ENCODE results near the gene CCDC12. TPM values are rescaled to one million over a fixed set of nuclear protein-coding genes. Genes with fewer than 3 reads are reported as not detected.
"Not testable (repeated sequence)": the region's sequence is repeated elsewhere in the genome, so short reads cannot be mapped to it uniquely, and the experiment has no call there.

CCDC12 gene
- total RNA-seq, 4 donors from 2014 or later = 4.1 to 92.0 (median 41.2) TPM

DNA sequence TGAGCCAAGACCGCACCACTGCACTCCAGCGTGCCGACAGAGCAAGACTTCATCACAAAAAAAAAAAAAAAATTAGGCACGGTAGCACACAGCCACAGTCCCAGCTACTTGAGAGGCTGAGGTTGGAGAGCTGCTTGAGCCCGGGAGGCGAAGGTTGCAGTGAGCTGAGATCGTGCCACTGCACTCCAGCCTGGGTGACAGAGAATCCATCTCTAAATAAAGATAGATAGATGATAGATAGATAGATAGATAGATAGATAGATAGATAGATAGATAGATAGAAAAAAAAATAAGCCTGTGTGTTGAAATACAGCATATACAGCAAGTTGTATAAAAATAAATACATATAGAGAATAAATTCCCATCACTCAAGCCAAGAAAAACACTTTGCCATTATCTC, 61.7 kb downstream of the CCDC12 start:
- intact Hi-C loops (cut with DNase I; ENCODE audit: low total_unique reads) = no loop called here
- H3K4me3 ChIP-seq = no peak overlapping the region
- peak in 1 of 2 donors; percentile 2 for DNase-seq
- TF ChIP-seq, protein P1, sequence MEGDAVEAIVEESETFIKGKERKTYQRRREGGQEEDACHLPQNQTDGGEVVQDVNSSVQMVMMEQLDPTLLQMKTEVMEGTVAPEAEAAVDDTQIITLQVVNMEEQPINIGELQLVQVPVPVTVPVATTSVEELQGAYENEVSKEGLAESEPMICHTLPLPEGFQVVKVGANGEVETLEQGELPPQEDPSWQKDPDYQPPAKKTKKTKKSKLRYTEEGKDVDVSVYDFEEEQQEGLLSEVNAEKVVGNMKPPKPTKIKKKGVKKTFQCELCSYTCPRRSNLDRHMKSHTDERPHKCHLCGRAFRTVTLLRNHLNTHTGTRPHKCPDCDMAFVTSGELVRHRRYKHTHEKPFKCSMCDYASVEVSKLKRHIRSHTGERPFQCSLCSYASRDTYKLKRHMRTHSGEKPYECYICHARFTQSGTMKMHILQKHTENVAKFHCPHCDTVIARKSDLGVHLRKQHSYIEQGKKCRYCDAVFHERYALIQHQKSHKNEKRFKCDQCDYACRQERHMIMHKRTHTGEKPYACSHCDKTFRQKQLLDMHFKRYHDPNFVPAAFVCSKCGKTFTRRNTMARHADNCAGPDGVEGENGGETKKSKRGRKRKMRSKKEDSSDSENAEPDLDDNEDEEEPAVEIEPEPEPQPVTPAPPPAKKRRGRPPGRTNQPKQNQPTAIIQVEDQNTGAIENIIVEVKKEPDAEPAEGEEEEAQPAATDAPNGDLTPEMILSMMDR (IDR thresholded peaks at IDR 0.05) = no peak
- TF ChIP-seq POLR2A (IDR thresholded peaks at IDR 0.05) = no peak
- no peaks in the 10 kb centered on the region for H3K4me1 ChIP-seq
- H3K36me3 ChIP-seq = no peaks in the 10 kb centered on the region
- H3K27ac ChIP-seq = no peak overlapping the region
- no peaks in the 10 kb centered on the region for H3K27me3 ChIP-seq
- no peaks in the 10 kb centered on the region for H3K9me3 ChIP-seq

DNA sequence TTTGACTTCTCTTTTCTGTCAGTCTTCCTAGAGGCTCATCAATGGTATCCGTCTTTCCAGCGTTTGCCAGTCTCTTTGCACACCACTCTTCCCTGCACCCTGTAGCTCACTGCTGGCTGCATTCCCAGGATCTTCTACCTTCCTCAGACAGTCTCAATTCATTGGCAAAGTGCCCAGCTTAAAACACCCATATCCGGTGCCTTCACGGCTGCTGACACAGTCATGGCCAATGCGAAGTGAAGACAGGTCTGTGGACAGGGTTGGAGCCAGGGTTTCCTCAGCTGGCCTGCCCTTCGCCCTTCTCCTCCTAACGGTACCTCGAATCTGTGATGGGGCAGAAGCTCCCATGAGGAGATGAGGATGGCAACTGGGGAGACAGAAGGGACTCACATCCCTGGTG, 62.9 kb downstream of the CCDC12 start:
- H3K27ac ChIP-seq = no peak overlapping the region
- intact Hi-C loops (cut with DNase I; ENCODE audit: low total_unique reads) = no loop called here
- no peaks in the 10 kb centered on the region for H3K9me3 ChIP-seq
- DNase-seq = peak in 1 of 2 donors; percentile 20
- no peak for TF ChIP-seq POLR2A (IDR thresholded peaks at IDR 0.05)
- TF ChIP-seq, protein P1 (IDR thresholded peaks at IDR 0.05) = no peak
- H3K36me3 ChIP-seq = no peaks in the 10 kb centered on the region
- peaks cover 0 to 8% of the 10 kb centered on the region in 2 donors for H3K4me1 ChIP-seq
- H3K27me3 ChIP-seq = no peaks in the 10 kb centered on the region
- H3K4me3 ChIP-seq = no peak overlapping the region

GRCh38 chr3:46912986-46913385, 63.6 kb downstream of the CCDC12 start:
- no peak for TF ChIP-seq POLR2A (IDR thresholded peaks at IDR 0.05)
- TF ChIP-seq, protein P1 (IDR thresholded peaks at IDR 0.05) = no peak
- no peaks in the 10 kb centered on the region for H3K9me3 ChIP-seq
- peaks cover 0 to 8% of the 10 kb centered on the region in 2 donors for H3K4me1 ChIP-seq
- H3K27me3 ChIP-seq = no peaks in the 10 kb centered on the region
- no peak for DNase-seq
- H3K36me3 ChIP-seq = no peaks in the 10 kb centered on the region
- intact Hi-C loops (cut with DNase I; ENCODE audit: low total_unique reads) = no loop called here
- no peak overlapping the region for H3K4me3 ChIP-seq
- no peak overlapping the region for H3K27ac ChIP-seq

DNA sequence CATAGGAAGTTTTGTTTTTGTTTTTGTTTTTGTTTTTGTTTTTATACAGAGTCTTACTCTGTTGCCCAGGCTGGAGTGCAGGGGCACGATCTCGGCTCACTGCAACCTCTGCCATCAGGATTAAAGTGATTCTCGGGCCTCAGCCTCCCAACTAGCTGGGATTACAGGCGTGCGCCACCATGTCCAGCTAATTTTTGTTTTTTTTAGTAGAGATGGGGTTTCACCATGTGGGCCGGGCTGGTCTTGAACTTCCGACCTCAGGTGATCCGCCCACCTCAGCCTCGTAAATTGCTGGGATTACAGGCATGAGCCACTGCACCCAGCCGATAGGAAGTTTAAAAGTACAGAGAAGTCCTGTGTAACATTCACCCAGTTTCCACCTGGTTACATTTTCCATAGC, 65.6 kb downstream of the CCDC12 start:
- DNase-seq; H3K9me3 ChIP-seq; H3K27me3 ChIP-seq; intact Hi-C loops (cut with DNase I; ENCODE audit: low total_unique reads); H3K4me1 ChIP-seq; H3K27ac ChIP-seq; H3K36me3 ChIP-seq; H3K4me3 ChIP-seq: not testable (repeated sequence)

GRCh38 chr3:46910166-46910760, 66.3 kb downstream of the CCDC12 start:
- intact Hi-C loops (cut with DNase I; ENCODE audit: low total_unique reads) = no loop called here
- TF ChIP-seq, protein P1 (IDR thresholded peaks at IDR 0.05) = no peak
- TF ChIP-seq POLR2A (IDR thresholded peaks at IDR 0.05) = no peak
- no peak overlapping the region for H3K27ac ChIP-seq
- H3K36me3 ChIP-seq = no peaks in the 10 kb centered on the region
- H3K27me3 ChIP-seq = no peaks in the 10 kb centered on the region
- DNase-seq = peak in 1 of 2 donors; percentile 11
- H3K9me3 ChIP-seq = no peaks in the 10 kb centered on the region
- no peak overlapping the region for H3K4me3 ChIP-seq
- H3K4me1 ChIP-seq = peaks cover 0 to 8% of the 10 kb centered on the region in 2 donors

All from uterus (tissue), 4 donors.